GM23248 (cell line): ENCODE data around the gene AFTPH.

ENCODE experiments used
- EZH2 ChIP-seq: fragments of 200-600 bp; sonication (generic); IDR thresholded peaks from 2 replicates; pipeline ENCODE4 v1.6.1; 2018; ENCODE audit warnings: antibody characterized with exemption, mild to moderate bottlenecking; ENCODE audit not compliant: insufficient read depth, poor library complexity, severe bottlenecking
- EZH2phosphoT487 ChIP-seq: fragments of 200-600 bp; sonication (generic); IDR thresholded peaks from 2 replicates; pipeline ENCODE4 v1.6.1; 2018; ENCODE audit warnings: antibody characterized with exemption, moderate library complexity, mild to moderate bottlenecking, low read depth; ENCODE audit not compliant: insufficient read depth

- TF ChIP-seq EZH2 (no peak), EZH2phosphoT487 (no peak)
Observed at GRCh38 chr2:64581018-64581417, 56.9 kb downstream of the AFTPH start.
